Measurements from ENCODE around the gene PNPLA5.
"Not testable (repeated sequence)": the region's sequence is repeated elsewhere in the genome, so short reads cannot be mapped to it uniquely, and the experiment has no call there.

The PNPLA5 gene

GRCh38 chr22:43876866-43877509 lies 14.8 kb downstream of the PNPLA5 start:
- H3K4me3 ChIP-seq (ENCODE audit: insufficient read depth, low read length, poor library complexity, severe bottlenecking), result no peak overlapping the region
- no peaks in the 10 kb centered on the region for H3K27me3 ChIP-seq (ENCODE audit: low read length)
- no peaks in the 10 kb centered on the region for H3K9me3 ChIP-seq (ENCODE audit: insufficient read depth, low read length)
- H4K20me1 ChIP-seq (ENCODE audit: low read depth, low read length), result no peaks in the 10 kb centered on the region
- no peak overlapping the region for H3K4me2 ChIP-seq (ENCODE audit: low read depth, low read length, poor library complexity, severe bottlenecking)
- no peaks in the 10 kb centered on the region for H3F3A ChIP-seq (ENCODE audit: insufficient read depth)
- no peak overlapping the region for H3K27ac ChIP-seq (ENCODE audit: low read depth, low read length)
- no peak overlapping the region for H3K9ac ChIP-seq (ENCODE audit: low read length)
- TF ChIP-seq CTCF (IDR thresholded peaks at IDR 0.05; ENCODE audit: insufficient read depth, low read length, poor library complexity, severe bottlenecking), result no peak
- no peaks in the 10 kb centered on the region for H3K36me3 ChIP-seq (ENCODE audit: low read length)
- H2AFZ ChIP-seq (ENCODE audit: low read depth, low read length, severe bottlenecking), result no peak overlapping the region
- H3K79me2 ChIP-seq (ENCODE audit: insufficient read depth, low read length), result no peaks in the 10 kb centered on the region
- no peaks in the 10 kb centered on the region for H3K9me2 ChIP-seq (replicated peaks; ENCODE audit: insufficient read depth, low read length)

- Histone ChIP-seq H2AFZ (ENCODE audit: low read depth, low read length, severe bottlenecking) (no peak overlapping the region), H3F3A (ENCODE audit: insufficient read depth) (no peaks in the 10 kb centered on the region), H3K36me3 (ENCODE audit: low read length) (no peaks in the 10 kb centered on the region), H3K4me3 (ENCODE audit: insufficient read depth, low read length, poor library complexity, severe bottlenecking) (no peak overlapping the region), H3K4me2 (ENCODE audit: low read depth, low read length, poor library complexity, severe bottlenecking) (no peak overlapping the region), H3K9me3 (ENCODE audit: insufficient read depth, low read length) (no peaks in the 10 kb centered on the region), H3K9me2 (replicated peaks; ENCODE audit: insufficient read depth, low read length) (no peaks in the 10 kb centered on the region), H3K27me3 (ENCODE audit: low read length) (no peaks in the 10 kb centered on the region), H3K9ac (ENCODE audit: low read length) (no peak overlapping the region), H4K20me1 (ENCODE audit: low read depth, low read length) (no peaks in the 10 kb centered on the region), H3K27ac (ENCODE audit: low read depth, low read length) (no peak overlapping the region), H3K79me2 (ENCODE audit: insufficient read depth, low read length) (no peaks in the 10 kb centered on the region)
- no peak for TF ChIP-seq CTCF (IDR thresholded peaks at IDR 0.05; ENCODE audit: insufficient read depth, low read length, poor library complexity, severe bottlenecking)
- no peak for TF ChIP-seq EZH2phosphoT487 (conservative IDR thresholded peaks at IDR 0.05; ENCODE audit: low read length)
Observed at GRCh38 chr22:43869799-43870198, 22.0 kb downstream of the PNPLA5 start.

GRCh38 chr22:43869001-43869400 lies 22.8 kb downstream of the PNPLA5 start:
- H3F3A ChIP-seq (ENCODE audit: insufficient read depth); H3K9me2 ChIP-seq (replicated peaks; ENCODE audit: insufficient read depth, low read length); H3K4me2 ChIP-seq (ENCODE audit: low read depth, low read length, poor library complexity, severe bottlenecking); H3K79me2 ChIP-seq (ENCODE audit: insufficient read depth, low read length); H3K4me3 ChIP-seq (ENCODE audit: insufficient read depth, low read length, poor library complexity, severe bottlenecking); H3K9me3 ChIP-seq (ENCODE audit: insufficient read depth, low read length); H2AFZ ChIP-seq (ENCODE audit: low read depth, low read length, severe bottlenecking); H4K20me1 ChIP-seq (ENCODE audit: low read depth, low read length); H3K9ac ChIP-seq (ENCODE audit: low read length); H3K27ac ChIP-seq (ENCODE audit: low read depth, low read length); H3K27me3 ChIP-seq (ENCODE audit: low read length); H3K36me3 ChIP-seq (ENCODE audit: low read length): not testable (repeated sequence)

- Histone ChIP-seq H3K4me2 (ENCODE audit: low read depth, low read length, poor library complexity, severe bottlenecking) (no peak overlapping the region), H3K9ac (ENCODE audit: low read length) (no peak overlapping the region), H3K27ac (ENCODE audit: low read depth, low read length) (no peak overlapping the region), H3F3A (ENCODE audit: insufficient read depth) (no peaks in the 10 kb centered on the region), H2AFZ (ENCODE audit: low read depth, low read length, severe bottlenecking) (no peak overlapping the region), H3K9me2 (replicated peaks; ENCODE audit: insufficient read depth, low read length) (no peaks in the 10 kb centered on the region), H3K36me3 (ENCODE audit: low read length) (no peaks in the 10 kb centered on the region), H3K9me3 (ENCODE audit: insufficient read depth, low read length) (no peaks in the 10 kb centered on the region), H3K79me2 (ENCODE audit: insufficient read depth, low read length) (no peaks in the 10 kb centered on the region), H3K27me3 (ENCODE audit: low read length) (no peaks in the 10 kb centered on the region), H3K4me3 (ENCODE audit: insufficient read depth, low read length, poor library complexity, severe bottlenecking) (no peak overlapping the region), H4K20me1 (ENCODE audit: low read depth, low read length) (no peaks in the 10 kb centered on the region)
- TF ChIP-seq EZH2phosphoT487 (conservative IDR thresholded peaks at IDR 0.05; ENCODE audit: low read length), result no peak
- TF ChIP-seq CTCF (IDR thresholded peaks at IDR 0.05; ENCODE audit: insufficient read depth, low read length, poor library complexity, severe bottlenecking), result no peak
Observed at GRCh38 chr22:43867839-43868635, 23.8 kb downstream of the PNPLA5 start.
